IMR-90 (cell line): Measurements from ENCODE around the gene TREH. TPM values are rescaled to one million over a fixed set of nuclear protein-coding genes. Genes with fewer than 3 reads are reported as not detected.

Experiments used
- ATAC-seq: fragments of 200-7000 bp; cut with Tn5 transposase; 2 replicates; pipeline ENCODE4 v1.9.1; 2020; ENCODE audit warnings: low read depth, mild to moderate bottlenecking, moderate library complexity
- BruUV-seq: library from RNA; stranded (reverse); fragments of 400-500 nt; replicated peaks from 2 replicates; lab custom pipeline; 2021; lab: Mats Ljungman, UMichigan
- CTCF ChIA-PET: fragments of 300-600 bp; formaldehyde crosslinking; extraction: SDS; loops from one replicate; lab custom pipeline; 2021; ENCODE audit warnings: antibody characterized with exemption; lab: Yijun Ruan, JAX
- POLR2A ChIA-PET: fragments of 300-600 bp; sonication (Branson Sonifier 250); formaldehyde crosslinking; loops from one replicate; lab custom pipeline; 2022; ENCODE audit warnings: antibody characterized with exemption; ENCODE audit not compliant: unreplicated experiment; lab: Charles Lee
- DNase-seq: peaks from one replicate; pipeline ENCODE4 v3.0.0; 2013
- H2AFZ ChIP-seq: replicated peaks from 2 replicates; pipeline ENCODE3; 2013; ENCODE audit warnings: low read length, mild to moderate bottlenecking; ENCODE audit not compliant: poor library complexity
- H2AK5ac ChIP-seq: 2 replicates; pipeline ENCODE4 v1.6.1; 2013; ENCODE audit warnings: low read depth, low read length, inconsistent platforms
- H2AK9ac ChIP-seq: replicated peaks from 2 replicates; pipeline ENCODE3; 2013; ENCODE audit warnings: mild to moderate bottlenecking, low read depth, low read length, moderate library complexity; ENCODE audit not compliant: poor library complexity
- H2BK120ac ChIP-seq: 2 replicates; pipeline ENCODE4 v1.6.1; 2013; ENCODE audit warnings: low read depth, low read length, inconsistent platforms
- H2BK15ac ChIP-seq: 3 replicates; pipeline ENCODE4 v1.6.1; 2013; ENCODE audit warnings: low read depth, low read length, inconsistent platforms
- H2BK20ac ChIP-seq: 2 replicates; pipeline ENCODE4 v1.6.1; 2013; ENCODE audit warnings: low read depth, mild to moderate bottlenecking, inconsistent platforms, low read length, moderate library complexity
- H2BK5ac ChIP-seq: 2 replicates; pipeline ENCODE4 v1.6.1; 2013; ENCODE audit warnings: mild to moderate bottlenecking, low read depth, low read length, inconsistent platforms; ENCODE audit not compliant: poor library complexity, severe bottlenecking
- H3K14ac ChIP-seq: replicated peaks from 2 replicates; pipeline ENCODE4 v1.6.1; 2013; ENCODE audit warnings: low read depth, low read length, inconsistent platforms
- H3K18ac ChIP-seq: 2 replicates; pipeline ENCODE4 v1.6.1; 2013; ENCODE audit warnings: low read depth, low read length, control low read depth
- H3K23ac ChIP-seq: 2 replicates; pipeline ENCODE4 v1.6.1; 2013; ENCODE audit warnings: low read depth, low read length, inconsistent platforms
- H3K27ac ChIP-seq: 2 replicates; pipeline ENCODE4 v1.5.1; 2013; ENCODE audit warnings: mild to moderate bottlenecking, control low read depth, low read length; ENCODE audit not compliant: insufficient read depth
- H3K27me3 ChIP-seq: 2 replicates; pipeline ENCODE4 v1.6.1; 2013; ENCODE audit warnings: low read length; ENCODE audit not compliant: control insufficient read depth, insufficient read depth
- H3K36me3 ChIP-seq: 2 replicates; pipeline ENCODE4 v1.6.1; 2013; ENCODE audit warnings: low read length, mixed read lengths; ENCODE audit not compliant: control insufficient read depth, insufficient read depth
- H3K4ac ChIP-seq: 2 replicates; pipeline ENCODE4 v1.6.1; 2013; ENCODE audit warnings: low read depth, low read length, inconsistent platforms
- H3K4me1 ChIP-seq: 2 replicates; pipeline ENCODE4 v1.6.1; 2013; ENCODE audit warnings: low read length, mixed read lengths; ENCODE audit not compliant: control insufficient read depth, insufficient read depth
- H3K4me2 ChIP-seq: 2 replicates; pipeline ENCODE4 v1.6.1; 2013; ENCODE audit warnings: low read depth, mild to moderate bottlenecking, control low read depth, low read length, moderate library complexity
- H3K4me3 ChIP-seq: 2 replicates; pipeline ENCODE4 v1.5.1; 2013; ENCODE audit warnings: low read depth, mild to moderate bottlenecking, control low read depth, low read length, moderate library complexity; ENCODE audit not compliant: insufficient read depth
- H3K56ac ChIP-seq: 2 replicates; pipeline ENCODE4 v1.6.1; 2013; ENCODE audit warnings: low read length, inconsistent platforms; ENCODE audit not compliant: insufficient read depth; ENCODE audit errors: extremely low read depth
- H3K79me1 ChIP-seq, 2 experiments: 2 replicates each; pipeline ENCODE4 v1.6.1; 2013; ENCODE audit warnings: low read length in 2 of 2, inconsistent platforms in 1 of 2, low read depth in 1 of 2
- H3K9ac ChIP-seq: 2 replicates; pipeline ENCODE4 v1.6.1; 2013; ENCODE audit warnings: low read depth, low read length, control low read depth
- H3K9me1 ChIP-seq: 2 replicates; pipeline ENCODE4 v1.6.1; 2013; ENCODE audit warnings: low read length, inconsistent platforms; ENCODE audit not compliant: insufficient read depth
- H3K9me3 ChIP-seq: 2 replicates; pipeline ENCODE4 v1.6.1; 2013; ENCODE audit warnings: low read length; ENCODE audit not compliant: control insufficient read depth, insufficient read depth
- H4K20me1 ChIP-seq: 2 replicates; pipeline ENCODE4 v1.6.1; 2013; ENCODE audit warnings: low read length, inconsistent platforms; ENCODE audit not compliant: insufficient read depth
- H4K5ac ChIP-seq: 2 replicates; pipeline ENCODE4 v1.6.1; 2013; ENCODE audit warnings: mild to moderate bottlenecking, low read depth, low read length, control low read depth
- H4K8ac ChIP-seq, 2 experiments: 2 replicates each; pipeline ENCODE4 v1.6.1; 2013; ENCODE audit warnings: low read depth in 2 of 2, low read length in 2 of 2, control low read depth in 1 of 2, inconsistent platforms in 1 of 2
- H4K91ac ChIP-seq: 2 replicates; pipeline ENCODE4 v1.6.1; 2013; ENCODE audit warnings: low read depth, low read length, inconsistent platforms; ENCODE audit not compliant: insufficient read depth
- MAZ ChIP-seq: IDR thresholded peaks from 2 replicates; pipeline ENCODE4 v1.6.1; 2012; ENCODE audit warnings: low read depth, mild to moderate bottlenecking, low read length, improper control_type of control experiment, moderate library complexity, borderline replicate concordance
- POLR2A ChIP-seq: IDR thresholded peaks from 2 replicates; pipeline ENCODE4 v1.6.1; 2012; ENCODE audit warnings: mild to moderate bottlenecking, low read depth, low read length
- RFX5 ChIP-seq: IDR thresholded peaks from 2 replicates; pipeline ENCODE4 v1.8.0; 2012; ENCODE audit warnings: low read depth, mild to moderate bottlenecking, low read length, moderate library complexity
- WGBS, 2 experiments: methylation state at CpG; one replicate each; pipeline versions ENCODE4 v1.1.5 to v1.1.7; 2013; ENCODE audit warnings: missing lambda C conversion rate in 2 of 2; ENCODE audit not compliant: insufficient read length in 1 of 2; ENCODE audit errors: extremely low coverage in 2 of 2; 5-methylcytosine and 5-hydroxymethylcytosine counted together
- dilution Hi-C: fragments of 300-500 bp; cut with HindIII; formaldehyde crosslinking; loops from one replicate; pipeline ENCODE4 v1.14.3; 2018; ENCODE audit warnings: low sequenced_read_pairs; ENCODE audit not compliant: unreplicated experiment
- in situ Hi-C: fragments of 300-500 bp; cut with MboI; formaldehyde crosslinking; loops from 3 replicates; pipeline ENCODE4 v1.14.3; 2019; ENCODE audit warnings: low sequenced_read_pairs, inconsistent platforms, mixed read lengths
- intact Hi-C: fragments of 100-400 bp; cut with micrococcal nuclease; formaldehyde crosslinking; loops from 2 replicates; pipeline ENCODE4 v1.10.0; 2022
- polyA plus RNA-seq, 3 experiments: library from polyadenylated mRNA; depleted of rRNA; stranded (reverse); fragments of >200 nt; gene quantifications; 2 replicates each; pipeline ENCODE4 v1.2.3, GENCODE V29; 2012; ENCODE audit warnings: low replicate concordance in 1 of 3
- total RNA-seq: library from RNA; depleted of rRNA; stranded (reverse); fragments of >200 nt; gene quantifications from 2 replicates; pipeline ENCODE4 v1.2.3, GENCODE V29; 2012

TREH gene
- total and polyA plus RNA-seq, 2 of the 4 experiments (the other 2 are of a cell fraction) = not detected

DNA sequence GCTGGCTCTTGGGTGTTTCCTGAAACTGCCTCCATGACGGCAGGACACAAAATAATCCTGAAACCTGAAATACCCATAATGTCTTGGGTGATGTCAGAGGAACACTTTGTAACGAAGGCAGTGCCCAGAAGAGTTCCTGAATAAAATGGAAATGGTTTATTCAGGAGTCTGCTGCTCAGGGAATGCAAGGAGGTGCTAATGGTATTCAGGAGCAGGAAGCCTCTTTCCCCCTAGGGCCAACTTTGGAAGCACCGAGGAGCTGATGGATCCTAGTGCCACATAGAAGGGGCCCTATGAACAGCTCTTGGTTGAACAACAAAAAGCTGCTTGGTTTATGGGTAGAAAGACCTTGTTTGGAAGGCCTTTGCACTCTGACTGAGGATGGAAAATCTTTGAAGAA lies 15.5 kb downstream of the TREH start:
- H4K8ac ChIP-seq = no peak overlapping the region

More for the DNA sequence above, 15.5 kb downstream of the TREH start:
- H3K14ac ChIP-seq = no peak overlapping the region
- H3K23ac ChIP-seq = no peak overlapping the region
- H3K4me1 ChIP-seq = no peaks in the 10 kb centered on the region
- H3K4me3 ChIP-seq = no peak overlapping the region
- no peak overlapping the region for H3K27ac ChIP-seq
- in situ Hi-C loops = no loop called here
- H2AK9ac ChIP-seq = no peak overlapping the region
- ChIA-PET POLR2A (no interaction called here), CTCF (interaction anchor here (0.9 kb wide), 1 partner anchor 10 kb away, joined by 3 read pairs; no protein-coding TSS in a partner anchor)
- no peak overlapping the region for H2BK20ac ChIP-seq
- no peak overlapping the region for H3K4me2 ChIP-seq
- H2BK120ac ChIP-seq = no peak overlapping the region
- ATAC-seq (no peak), DNase-seq (no peak)
- H4K91ac ChIP-seq = no peak overlapping the region
- peaks cover 19% of the 10 kb centered on the region for H4K20me1 ChIP-seq
- intact Hi-C loops = no loop called here
- H2BK15ac ChIP-seq = no peak overlapping the region
- no peak overlapping the region for H2AK5ac ChIP-seq
- no peak overlapping the region for H2BK5ac ChIP-seq
- H3K36me3 ChIP-seq = no peaks in the 10 kb centered on the region
- no TSS peak for BruUV-seq
- H4K5ac ChIP-seq = no peak overlapping the region
- no peak overlapping the region for H3K56ac ChIP-seq
- dilution Hi-C loops = no loop called here
- peaks cover 9% of the 10 kb centered on the region; the same call in 1 of the 2 replicates for H3K9me1 ChIP-seq
- no peaks in the 10 kb centered on the region for H3K27me3 ChIP-seq
- no CpG with 5 or more reads among the region's 3 CpGs for WGBS, 2 experiments
- H3K79me1 ChIP-seq = no peaks in the 10 kb centered on the region; a peak in 1 of 4 replicates
- no peak overlapping the region for H3K18ac ChIP-seq
- H3K4ac ChIP-seq = no peak overlapping the region
- no peaks in the 10 kb centered on the region for H3K9me3 ChIP-seq
- TF ChIP-seq RFX5 (no peak), MAZ (no peak), POLR2A (0 out of 2 replicates have a peak, but pooled peaks have one; percentile 1)
- no peak overlapping the region for H2AFZ ChIP-seq
- no peak overlapping the region for H3K9ac ChIP-seq
